GM12865 (cell line): ENCODE measurements around the gene B4GALNT4.
"Not testable (repeated sequence)": the region's sequence is repeated elsewhere in the genome, so short reads cannot be mapped to it uniquely, and the experiment has no call there.

Experiments used
- DNase-seq: peaks from one replicate; pipeline ENCODE4 v3.0.0; 2010; ENCODE audit warnings: low read depth
- H3K4me3 ChIP-seq: 2 replicates; pipeline ENCODE4 v1.5.1; 2011; ENCODE audit warnings: mild to moderate bottlenecking, low read depth, low read length, control low read depth
- CTCF ChIP-seq: IDR thresholded peaks from 2 replicates; pipeline ENCODE4 v1.5.1; 2011; ENCODE audit warnings: low read length, control low read depth, low read depth, inconsistent platforms; ENCODE audit not compliant: insufficient read depth; ENCODE audit errors: missing control alignments

The B4GALNT4 gene

GRCh38 chr11:419248-420005 is 50.1 kb downstream of the B4GALNT4 start:
- no peak for DNase-seq
- H3K4me3 ChIP-seq: no peak overlapping the region
- no peak for TF ChIP-seq CTCF

DNA sequence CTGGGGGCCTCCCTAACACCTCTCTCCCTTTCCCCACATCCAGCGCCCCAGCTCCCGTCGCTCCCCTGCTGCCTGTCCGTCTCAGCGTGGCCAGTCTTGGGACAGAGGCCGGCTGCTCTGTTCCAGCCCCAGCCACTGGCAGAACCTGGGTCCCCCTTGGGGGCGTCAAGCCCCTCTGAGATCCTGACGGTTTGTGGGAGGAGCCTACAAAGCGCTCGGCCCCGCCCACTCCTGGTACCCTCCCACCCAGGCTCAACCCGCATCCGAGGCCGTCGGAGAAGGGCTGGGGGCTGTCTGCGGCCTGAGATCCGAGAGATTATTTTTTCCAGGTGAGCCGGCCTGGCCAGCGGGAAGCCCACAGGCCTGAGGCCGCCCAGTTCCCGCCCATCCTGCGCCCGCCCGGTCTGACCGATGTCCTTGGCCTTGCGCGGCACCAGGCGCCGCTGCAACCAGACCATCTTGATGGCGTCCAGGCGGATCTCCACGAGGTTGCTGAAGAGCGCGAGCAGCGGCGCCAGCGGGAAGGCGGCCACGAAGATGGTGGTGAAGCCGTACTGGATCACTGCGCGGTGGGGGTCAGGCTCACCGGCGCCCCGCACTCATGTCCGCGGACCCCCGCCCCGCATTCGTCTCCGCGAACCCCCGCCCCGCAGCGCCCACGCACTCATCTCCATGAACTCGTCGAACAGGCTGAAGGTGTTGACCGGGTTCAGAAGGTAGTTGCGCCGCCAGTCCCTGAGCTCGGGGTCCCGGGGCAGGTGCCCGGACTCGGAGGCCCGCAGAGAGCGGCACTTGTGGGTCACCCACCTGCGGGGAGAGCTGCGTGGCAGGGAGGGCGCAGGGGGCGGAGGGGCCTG is 51.0 kb downstream of the B4GALNT4 start:
- H3K4me3 ChIP-seq: no peak overlapping the region
- TF ChIP-seq CTCF: no peak
- DNase-seq: no peak

DNA sequence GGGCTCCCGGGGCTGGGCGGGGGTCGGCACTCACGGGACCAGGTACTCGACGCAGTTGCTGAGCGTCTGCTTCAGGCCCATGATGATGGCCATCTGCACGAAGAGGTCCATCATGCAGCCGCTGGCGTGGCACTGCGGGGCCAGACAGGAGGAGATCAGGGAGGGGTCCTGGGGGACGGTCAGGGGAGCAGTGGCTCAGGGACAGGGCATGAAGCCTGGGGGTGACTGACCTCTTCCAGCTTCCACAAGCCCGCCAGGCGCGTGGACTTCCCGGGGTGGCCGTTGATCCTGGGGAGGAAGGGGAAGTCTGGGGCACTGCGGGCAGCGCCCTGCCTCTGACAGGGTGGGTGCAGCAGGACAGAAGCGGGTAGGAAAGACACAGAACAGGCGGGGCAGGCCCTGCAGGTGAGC is 51.6 kb downstream of the B4GALNT4 start:
- no peak overlapping the region for H3K4me3 ChIP-seq
- TF ChIP-seq CTCF: no peak
- no peak for DNase-seq

GRCh38 chr11:422249-422656 is 53.0 kb downstream of the B4GALNT4 start:
- no peak overlapping the region for H3K4me3 ChIP-seq
- TF ChIP-seq CTCF: no peak
- no peak for DNase-seq

- DNase-seq: no peak
- H3K4me3 ChIP-seq: no peak overlapping the region
- no peak for TF ChIP-seq CTCF
These were observed 54.9 kb downstream of the B4GALNT4 start for GRCh38 chr11:424232-424631.

- H3K4me3 ChIP-seq, DNase-seq: not testable (repeated sequence)
These were observed 55.5 kb downstream of the B4GALNT4 start for GRCh38 chr11:424766-425165.

DNA sequence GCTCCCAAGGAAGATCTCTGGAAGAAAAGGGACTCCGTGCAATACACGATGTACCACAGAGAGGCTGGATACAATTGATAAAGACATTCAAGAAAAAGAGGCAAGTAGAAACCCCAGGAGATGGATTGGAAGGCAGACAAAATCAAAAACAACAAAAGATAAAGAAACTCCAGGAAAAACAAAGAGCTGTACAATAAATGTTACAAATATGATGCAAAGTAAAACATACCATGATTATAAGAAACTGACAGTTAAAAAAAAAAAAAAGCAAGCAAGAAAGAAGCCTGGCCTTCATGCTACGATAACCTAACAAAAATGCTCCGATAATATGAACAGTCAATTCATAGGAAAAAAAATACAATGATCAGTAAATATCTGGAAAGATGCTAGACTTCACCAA is 56.0 kb downstream of the B4GALNT4 start:
- no peak for DNase-seq
- no peak overlapping the region for H3K4me3 ChIP-seq
- TF ChIP-seq CTCF: no peak
